GM12875 (cell line): ENCODE measurements around the gene PTPRB.

Experiments
- H3K4me3 ChIP-seq: one replicate; pipeline ENCODE4 v1.5.1; 2011; ENCODE audit warnings: low read depth, low read length, control low read depth
- CTCF ChIP-seq: IDR thresholded peaks from 2 replicates; pipeline ENCODE4 v1.5.1; 2011; ENCODE audit warnings: low read depth, mild to moderate bottlenecking, control low read depth, inconsistent platforms, low read length, moderate library complexity, borderline replicate concordance; ENCODE audit not compliant: insufficient read depth

Gene PTPRB

GRCh38 chr12:70659077-70659606 is 21.9 kb upstream of the PTPRB start:
- no peak for TF ChIP-seq CTCF
- H3K4me3 ChIP-seq: no peak overlapping the region

- no peak for TF ChIP-seq CTCF
- H3K4me3 ChIP-seq: no peak overlapping the region
Measured at GRCh38 chr12:70657616-70658286, 20.5 kb upstream of the PTPRB start.

GRCh38 chr12:70652451-70652850 is 15.2 kb upstream of the PTPRB start:
- no peak overlapping the region for H3K4me3 ChIP-seq
- TF ChIP-seq CTCF: no peak

GRCh38 chr12:70648831-70649230 is 11.6 kb upstream of the PTPRB start:
- no peak for TF ChIP-seq CTCF
- H3K4me3 ChIP-seq: no peak overlapping the region

GRCh38 chr12:70648191-70648590 is 11.0 kb upstream of the PTPRB start:
- TF ChIP-seq CTCF: no peak
- no peak overlapping the region for H3K4me3 ChIP-seq

- H3K4me3 ChIP-seq: no peak overlapping the region
- TF ChIP-seq CTCF: no peak
Measured at GRCh38 chr12:70646850-70647249, 9.6 kb upstream of the PTPRB start.

- no peak for TF ChIP-seq CTCF
- H3K4me3 ChIP-seq: no peak overlapping the region
Measured at GRCh38 chr12:70645494-70646317, 8.5 kb upstream of the PTPRB start.
